H1 (cell line): ENCODE data around the gene ARHGAP8. TPM values are rescaled to one million over a fixed set of nuclear protein-coding genes. Genes with fewer than 3 reads are reported as not detected.

ENCODE experiments used
- CTCF ChIA-PET: fragments of 300-600 bp; sonication (Branson Sonifier 250); formaldehyde crosslinking; loops from one replicate; lab custom pipeline; 2021; ENCODE audit not compliant: partially characterized antibody; lab: Charles Lee
- POLR2A ChIA-PET: fragments of 300-600 bp; sonication (Branson Sonifier 250); formaldehyde crosslinking; loops from one replicate; lab custom pipeline; 2021; ENCODE audit warnings: inconsistent platforms; ENCODE audit not compliant: partially characterized antibody; lab: Charles Lee
- DNase-seq, 2 experiments: peaks; one replicate each; pipeline versions ENCODE4 v3.0.0 to v3.0.0-alpha.2; 2010 to 2022; ENCODE audit warnings: low spot score in 2 of 2, low read depth in 1 of 2, mixed read lengths in 1 of 2
- FAIRE-seq: peaks from 2 replicates; lab custom pipeline; 2011; peaks lifted over from hg19 to GRCh38; lab: Jason Lieb, UNC
- H2AFZ ChIP-seq: 2 replicates; pipeline ENCODE4 v1.8.1; 2012; ENCODE audit warnings: low read length, inconsistent platforms
- H2AK5ac ChIP-seq: 2 replicates; pipeline ENCODE4 v1.6.1; 2013; ENCODE audit warnings: low read depth, low read length
- H2BK120ac ChIP-seq: replicated peaks from 2 replicates; pipeline ENCODE3; 2013; ENCODE audit warnings: low read depth, low read length, inconsistent platforms
- H2BK12ac ChIP-seq: 2 replicates; pipeline ENCODE4 v1.6.1; 2013; ENCODE audit warnings: low read depth, low read length
- H2BK15ac ChIP-seq: 2 replicates; pipeline ENCODE4 v1.6.1; 2013; ENCODE audit warnings: low read length
- H2BK20ac ChIP-seq: 2 replicates; pipeline ENCODE4 v1.6.1; 2013; ENCODE audit warnings: low read length
- H2BK5ac ChIP-seq: 2 replicates; pipeline ENCODE4 v1.6.1; 2013; ENCODE audit warnings: low read depth, low read length
- H3K14ac ChIP-seq: 2 replicates; pipeline ENCODE4 v1.6.1; 2013; ENCODE audit warnings: inconsistent platforms; ENCODE audit not compliant: insufficient read length
- H3K18ac ChIP-seq: 2 replicates; pipeline ENCODE4 v1.6.1; 2013; ENCODE audit warnings: low read length; ENCODE audit errors: extremely low read depth
- H3K23ac ChIP-seq: 2 replicates; pipeline ENCODE4 v1.6.1; 2013; ENCODE audit warnings: inconsistent platforms; ENCODE audit not compliant: insufficient read length
- H3K23me2 ChIP-seq: 2 replicates; pipeline ENCODE4 v1.6.1; 2013; ENCODE audit warnings: low read depth, low read length
- H3K27ac ChIP-seq: 2 replicates; pipeline ENCODE4 v1.6.1; 2011; ENCODE audit warnings: low read depth, low read length, inconsistent platforms
- H3K27me3 ChIP-seq, 4 experiments: replicated peaks in 1 of 4; 1 replicate in 1 of 4; 2 replicates in 3 of 4; pipeline versions ENCODE4 v1.6.1 to v1.8.1; 2011 to 2013; ENCODE audit warnings: low read length in 3 of 4, mild to moderate bottlenecking in 3 of 4, inconsistent platforms in 2 of 4, mixed read lengths in 2 of 4, moderate library complexity in 1 of 4; ENCODE audit not compliant: control insufficient read depth in 3 of 4, insufficient read depth in 3 of 4; ENCODE audit errors: extremely low read depth in 1 of 4
- H3K36me3 ChIP-seq, 4 experiments: 2 replicates each; pipeline versions ENCODE4 v1.6.1 to v1.8.1; 2011 to 2013; ENCODE audit warnings: mild to moderate bottlenecking in 4 of 4, low read length in 3 of 4, moderate library complexity in 2 of 4, control low read depth in 1 of 4, inconsistent platforms in 1 of 4; ENCODE audit not compliant: insufficient read depth in 4 of 4, control insufficient read depth in 2 of 4
- H3K4ac ChIP-seq: replicated peaks from 2 replicates; pipeline ENCODE3; 2013; ENCODE audit warnings: low read length, low read depth, mixed read lengths, inconsistent platforms; ENCODE audit not compliant: insufficient read length
- H3K4me1 ChIP-seq, 4 experiments: replicated peaks in 1 of 4; 1 replicate in 1 of 4; 2 replicates in 3 of 4; pipeline versions ENCODE4 v1.6.1 to v1.8.1; 2011 to 2013; ENCODE audit warnings: low read length in 3 of 4, inconsistent platforms in 2 of 4, mixed read lengths in 1 of 4; ENCODE audit not compliant: insufficient read depth in 4 of 4, control insufficient read depth in 3 of 4
- H3K4me2 ChIP-seq, 2 experiments: 2 replicates each; pipeline versions ENCODE4 v1.6.1 to v1.8.1; 2011 to 2013; ENCODE audit warnings: low read depth in 2 of 2, low read length in 2 of 2, control low read depth in 1 of 2, inconsistent platforms in 1 of 2, mild to moderate bottlenecking in 1 of 2; ENCODE audit not compliant: insufficient read depth in 1 of 2
- H3K4me3 ChIP-seq, 4 experiments: fragments of 200-600, 300-600 bp in 1 of 4; sonication (generic), shearing (Covaris generic), sonication (Bioruptor Twin) in 1 of 4; 2 replicates each; pipeline versions ENCODE4 v1.5.1 to v1.8.1; 2011 to 2016; ENCODE audit warnings: low read length in 4 of 4, low read depth in 3 of 4, control low read depth in 2 of 4, inconsistent platforms in 2 of 4, mild to moderate bottlenecking in 2 of 4, mixed read lengths in 1 of 4, moderate library complexity in 1 of 4; ENCODE audit not compliant: insufficient read depth in 2 of 4; ENCODE audit errors: extremely low read depth in 1 of 4
- H3K56ac ChIP-seq: replicated peaks from 2 replicates; pipeline ENCODE3; 2013; ENCODE audit warnings: low read depth, mild to moderate bottlenecking, mixed read lengths, low read length, inconsistent platforms; ENCODE audit not compliant: insufficient read length
- H3K79me1 ChIP-seq: 2 replicates; pipeline ENCODE4 v1.6.1; 2013; ENCODE audit warnings: low read depth, low read length, control low read depth
- H3K79me2 ChIP-seq, 2 experiments: 2 replicates each; pipeline versions ENCODE4 v1.6.1 to v1.8.1; 2012 to 2013; ENCODE audit warnings: low read length in 2 of 2, mild to moderate bottlenecking in 2 of 2, inconsistent platforms in 1 of 2; ENCODE audit not compliant: insufficient read depth in 2 of 2, control insufficient read depth in 1 of 2
- H3K9ac ChIP-seq, 4 experiments: replicated peaks in 1 of 4; 1 replicate in 1 of 4; 2 replicates in 3 of 4; pipeline versions ENCODE4 v1.6.1 to v1.8.1; 2011 to 2013; ENCODE audit warnings: low read depth in 3 of 4, low read length in 3 of 4, control low read depth in 2 of 4, mild to moderate bottlenecking in 2 of 4, moderate library complexity in 2 of 4, inconsistent platforms in 1 of 4; ENCODE audit errors: extremely low read depth in 1 of 4
- H3K9me3 ChIP-seq, 2 experiments: 2 replicates each; pipeline versions ENCODE4 v1.6.1 to v1.8.1; 2012 to 2013; ENCODE audit warnings: mild to moderate bottlenecking in 2 of 2, moderate library complexity in 2 of 2, control low read depth in 1 of 2, inconsistent platforms in 1 of 2, low read depth in 1 of 2, low read length in 1 of 2, mixed read lengths in 1 of 2; ENCODE audit not compliant: insufficient read depth in 2 of 2
- H4K20me1 ChIP-seq, 2 experiments: replicated peaks in 1 of 2; 2 replicates each; pipeline versions ENCODE3 to v1.8.1; 2011 to 2013; ENCODE audit warnings: inconsistent platforms in 2 of 2, low read length in 2 of 2, mild to moderate bottlenecking in 1 of 2; ENCODE audit not compliant: insufficient read depth in 2 of 2, control insufficient read depth in 1 of 2
- H4K5ac ChIP-seq: 2 replicates; pipeline ENCODE4 v1.6.1; 2013; ENCODE audit warnings: low read length, low read depth, mixed read lengths, inconsistent platforms; ENCODE audit not compliant: insufficient read length
- H4K8ac ChIP-seq: 2 replicates; pipeline ENCODE4 v1.8.0; 2013; ENCODE audit warnings: mild to moderate bottlenecking, moderate library complexity, low read length, inconsistent platforms; ENCODE audit not compliant: insufficient read depth; ENCODE audit errors: extremely low read depth
- H4K91ac ChIP-seq: replicated peaks from 2 replicates; pipeline ENCODE3; 2013; ENCODE audit warnings: low read length, mixed read lengths, inconsistent platforms; ENCODE audit not compliant: insufficient read length
- EGR1 ChIP-seq: IDR thresholded peaks from 2 replicates; pipeline ENCODE4 v1.6.1; 2011; ENCODE audit warnings: low read depth, low read length, borderline replicate concordance
- RAD21 ChIP-seq, 2 experiments: IDR thresholded peaks in 1 of 2; conservative IDR thresholded peaks in 1 of 2; 2 replicates each; pipeline ENCODE4 v1.6.1; 2011; ENCODE audit warnings: low read depth in 2 of 2, low read length in 2 of 2, improper control_type of control experiment in 1 of 2, inconsistent platforms in 1 of 2, mild to moderate bottlenecking in 1 of 2, moderate library complexity in 1 of 2
- SAP30 ChIP-seq: fragments of 300-600 bp; sonication (generic); IDR thresholded peaks from 2 replicates; pipeline ENCODE4 v1.7.1; 2012; ENCODE audit warnings: low read length, moderate library complexity, mild to moderate bottlenecking, inconsistent platforms; ENCODE audit not compliant: insufficient read depth, insufficient replicate concordance
- WGBS, 2 experiments: shearing (Covaris generic) in 1 of 2; methylation state at CpG; one replicate each; pipeline versions ENCODE4 v1.1.6 to v1.1.7; 2013 to 2015; ENCODE audit warnings: low lambda C conversion rate in 2 of 2, mixed read lengths in 2 of 2, inconsistent platforms in 1 of 2, low coverage in 1 of 2, missing lambda C conversion rate in 1 of 2; ENCODE audit not compliant: insufficient replicate concordance in 2 of 2, insufficient coverage in 1 of 2, insufficient read length in 1 of 2; ENCODE audit errors: extremely low coverage in 1 of 2, missing lambda C conversion rate in 1 of 2; 5-methylcytosine and 5-hydroxymethylcytosine counted together
- polyA plus RNA-seq, 7 experiments: library from polyadenylated mRNA; depleted of rRNA in 3 of 7; stranded (reverse) in 5 of 7; unstranded in 2 of 7; fragments of >200 nt in 5 of 7; fragments of 200-250 nt in 2 of 7; gene quantifications; 1 replicate in 5 of 7; 2 replicates in 1 of 7; 4 replicates in 1 of 7; pipeline versions ENCODE4 v1.2.1 to v1.2.3, GENCODE V29; 2011 to 2013; ENCODE audit warnings: missing spikeins in 2 of 7, mixed read lengths in 2 of 7
- total RNA-seq: library from RNA; stranded (reverse); fragmentation: NEBNext Ultra II Directional; extraction: Animal tissue kit (Norgen Biotek cat#: 25700); gene quantifications from 2 replicates; pipeline ENCODE4 v1.2.1, GENCODE V29; 2021
- TF ChIP-seq, protein P1 (sequence below), 3 experiments: IDR thresholded peaks; 1 replicate in 2 of 3; 2 replicates in 1 of 3; pipeline versions ENCODE4 v1.5.1 to v1.6.1; 2011; ENCODE audit warnings: low read length in 3 of 3, mild to moderate bottlenecking in 3 of 3, inconsistent platforms in 2 of 3, low read depth in 1 of 3, moderate library complexity in 1 of 3; ENCODE audit not compliant: insufficient read depth in 1 of 3; ENCODE audit errors: control extremely low read depth in 1 of 3
- TF ChIP-seq, protein P2 (sequence below): IDR thresholded peaks from 2 replicates; pipeline ENCODE4 v1.6.1; 2012; ENCODE audit warnings: inconsistent platforms

ARHGAP8 gene
- total and polyA plus RNA-seq, 2 of the 8 experiments (the other 6 are each of a cell fraction or from before 2014, with no cell fraction given), result 35.6 to 47.7 TPM

DNA sequence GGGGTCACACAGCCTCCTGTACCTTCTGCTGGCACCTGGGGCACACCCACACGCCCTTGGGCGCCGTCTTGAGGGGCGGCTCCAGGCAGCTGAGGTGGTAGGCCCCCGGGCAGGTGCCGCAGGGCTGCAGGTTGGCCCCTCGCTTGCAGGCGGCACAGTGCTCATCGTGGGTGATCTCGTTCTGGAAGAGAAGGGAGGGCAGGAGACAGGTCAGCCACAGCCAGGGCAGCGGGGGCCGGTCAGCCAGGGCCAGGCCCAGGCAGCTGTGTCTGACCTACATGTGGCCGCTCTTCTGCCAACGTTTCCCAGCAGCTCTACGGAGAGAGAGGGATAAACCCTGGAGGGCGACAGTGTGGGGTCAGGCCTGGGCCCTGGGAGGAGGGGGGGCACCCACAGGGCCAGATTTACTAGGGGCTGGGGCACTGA lies 135.6 kb downstream of the ARHGAP8 start:
- no peak overlapping the region for H3K27ac ChIP-seq
- FAIRE-seq, result no peak

More for the DNA sequence above, 135.6 kb downstream of the ARHGAP8 start:
- H3K4me1 ChIP-seq, result peaks cover 0 to 13% (median 9%) of the 10 kb centered on the region in 4 experiments; a peak in 5 of 7 replicates
- peak overlapping the region; percentile 76; the same call in 1 of the 2 replicates for H4K8ac ChIP-seq
- no peak overlapping the region for H2BK120ac ChIP-seq
- no peaks in the 10 kb centered on the region for H3K79me2 ChIP-seq
- DNase-seq, result no peak
- H3K18ac ChIP-seq, result no peak overlapping the region
- peaks cover 10 to 29% (median 22%) of the 10 kb centered on the region in 4 experiments; a peak in 7 of 8 replicates for H3K36me3 ChIP-seq
- no peak overlapping the region for H2BK20ac ChIP-seq
- H4K20me1 ChIP-seq, result peaks cover 0 to 12% of the 10 kb centered on the region in 2 experiments
- ChIA-PET CTCF (interaction anchor here (0.5 to 1.3 kb wide), 2 partner anchors 95 to 196 kb away, joined by 4 read pairs; no protein-coding TSS in a partner anchor), POLR2A (interaction anchor here (1.2 kb wide), 1 partner anchor 9 kb away, joined by 3 read pairs; no protein-coding TSS in a partner anchor)
- H3K27me3 ChIP-seq, result no peaks in the 10 kb centered on the region; a peak in 1 of 7 replicates
- H2BK15ac ChIP-seq, result no peak overlapping the region
- H3K79me1 ChIP-seq, result no peaks in the 10 kb centered on the region
- 89% methylated on average over 13 of the region's 16 CpGs; no CpG with 5 or more reads in 1 of the 2 experiments for WGBS, 2 experiments
- no peak overlapping the region for H2AFZ ChIP-seq
- H3K56ac ChIP-seq, result no peak overlapping the region
- no peak overlapping the region for H2BK12ac ChIP-seq
- H3K4me2 ChIP-seq, result peak overlapping the region in 1 of 2 experiments; percentile 17; a peak in 1 of 4 replicates
- no peak overlapping the region for H3K23ac ChIP-seq
- peaks cover 8% of the 10 kb centered on the region; the same call in 1 of the 2 replicates for H3K23me2 ChIP-seq
- no peak overlapping the region for H4K5ac ChIP-seq
- H3K4ac ChIP-seq, result peak overlapping the region; percentile 72
- TF ChIP-seq, protein P1, sequence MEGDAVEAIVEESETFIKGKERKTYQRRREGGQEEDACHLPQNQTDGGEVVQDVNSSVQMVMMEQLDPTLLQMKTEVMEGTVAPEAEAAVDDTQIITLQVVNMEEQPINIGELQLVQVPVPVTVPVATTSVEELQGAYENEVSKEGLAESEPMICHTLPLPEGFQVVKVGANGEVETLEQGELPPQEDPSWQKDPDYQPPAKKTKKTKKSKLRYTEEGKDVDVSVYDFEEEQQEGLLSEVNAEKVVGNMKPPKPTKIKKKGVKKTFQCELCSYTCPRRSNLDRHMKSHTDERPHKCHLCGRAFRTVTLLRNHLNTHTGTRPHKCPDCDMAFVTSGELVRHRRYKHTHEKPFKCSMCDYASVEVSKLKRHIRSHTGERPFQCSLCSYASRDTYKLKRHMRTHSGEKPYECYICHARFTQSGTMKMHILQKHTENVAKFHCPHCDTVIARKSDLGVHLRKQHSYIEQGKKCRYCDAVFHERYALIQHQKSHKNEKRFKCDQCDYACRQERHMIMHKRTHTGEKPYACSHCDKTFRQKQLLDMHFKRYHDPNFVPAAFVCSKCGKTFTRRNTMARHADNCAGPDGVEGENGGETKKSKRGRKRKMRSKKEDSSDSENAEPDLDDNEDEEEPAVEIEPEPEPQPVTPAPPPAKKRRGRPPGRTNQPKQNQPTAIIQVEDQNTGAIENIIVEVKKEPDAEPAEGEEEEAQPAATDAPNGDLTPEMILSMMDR (IDR thresholded peaks at IDR 0.05; ENCODE audit: control extremely low read depth in 1 of 3, insufficient read depth in 1 of 3, low read depth in 1 of 3, low read length in 3 of 3), result no peak
- TF ChIP-seq EGR1 (no peak), SAP30 (no peak), RAD21 (IDR thresholded peaks at IDR 0.05 in 1 of 2, conservative IDR thresholded peaks at IDR 0.05 in 1 of 2; ENCODE audit: low read depth in 2 of 2, low read length in 2 of 2) (no peak)
- TF ChIP-seq, protein P2, sequence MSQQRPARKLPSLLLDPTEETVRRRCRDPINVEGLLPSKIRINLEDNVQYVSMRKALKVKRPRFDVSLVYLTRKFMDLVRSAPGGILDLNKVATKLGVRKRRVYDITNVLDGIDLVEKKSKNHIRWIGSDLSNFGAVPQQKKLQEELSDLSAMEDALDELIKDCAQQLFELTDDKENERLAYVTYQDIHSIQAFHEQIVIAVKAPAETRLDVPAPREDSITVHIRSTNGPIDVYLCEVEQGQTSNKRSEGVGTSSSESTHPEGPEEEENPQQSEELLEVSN, result no peak
- H3K4me3 ChIP-seq, result no peak overlapping the region
- peak overlapping the region; percentile 44; the same call in 1 of the 2 replicates for H2BK5ac ChIP-seq
- H4K91ac ChIP-seq, result no peak overlapping the region
- H2AK5ac ChIP-seq, result no peak overlapping the region
- no peak overlapping the region for H3K14ac ChIP-seq
- H3K9me3 ChIP-seq, result no peaks in the 10 kb centered on the region; a peak in 1 of 4 replicates
- H3K9ac ChIP-seq, result no peak overlapping the region
